Activated naive CD4-positive, alpha-beta T cell treated with anti-CD3 and anti-CD28 coated beads, Interleukin-2, amount 10 ng/mL, durations not matched to agents 7 days and 5 days (primary cell): ENCODE measurements around the gene SNAPC4.
A peak's percentile ranks its signal among the peaks of the same experiment; 100 is the strongest.
"Not testable (repeated sequence)": the region's sequence is repeated elsewhere in the genome, so short reads cannot be mapped to it uniquely, and the experiment has no call there.

ENCODE experiments used
- CTCF ChIA-PET: fragments of 350-600 bp; sonication (Branson Sonifier 250); formaldehyde crosslinking; loops from one replicate; lab custom pipeline; 2021; ENCODE audit warnings: antibody characterized with exemption; lab: Charles Lee
- DNase-seq: peaks from one replicate; pipeline ENCODE4 v3.0.0-alpha.2; 2020
- H3K27ac Mint-ChIP-seq: one replicate; pipeline ENCODE4 v1.8.0; 2021; ENCODE audit warnings: mild to moderate bottlenecking, moderate library complexity, mixed read lengths
- H3K27me3 Mint-ChIP-seq: one replicate; pipeline ENCODE4 v1.8.0; 2021; ENCODE audit warnings: mild to moderate bottlenecking, mixed read lengths
- H3K36me3 Mint-ChIP-seq: one replicate; pipeline ENCODE4 v1.8.0; 2021; ENCODE audit warnings: mixed read lengths
- H3K4me1 Mint-ChIP-seq: one replicate; pipeline ENCODE4 v1.8.0; 2021; ENCODE audit warnings: mixed read lengths
- H3K4me3 Mint-ChIP-seq: one replicate; pipeline ENCODE4 v1.8.0; 2021; ENCODE audit warnings: mild to moderate bottlenecking, moderate library complexity, mixed read lengths
- H3K9me3 Mint-ChIP-seq: one replicate; pipeline ENCODE4 v1.8.0; 2021; ENCODE audit warnings: mixed read lengths

Gene SNAPC4

DNA sequence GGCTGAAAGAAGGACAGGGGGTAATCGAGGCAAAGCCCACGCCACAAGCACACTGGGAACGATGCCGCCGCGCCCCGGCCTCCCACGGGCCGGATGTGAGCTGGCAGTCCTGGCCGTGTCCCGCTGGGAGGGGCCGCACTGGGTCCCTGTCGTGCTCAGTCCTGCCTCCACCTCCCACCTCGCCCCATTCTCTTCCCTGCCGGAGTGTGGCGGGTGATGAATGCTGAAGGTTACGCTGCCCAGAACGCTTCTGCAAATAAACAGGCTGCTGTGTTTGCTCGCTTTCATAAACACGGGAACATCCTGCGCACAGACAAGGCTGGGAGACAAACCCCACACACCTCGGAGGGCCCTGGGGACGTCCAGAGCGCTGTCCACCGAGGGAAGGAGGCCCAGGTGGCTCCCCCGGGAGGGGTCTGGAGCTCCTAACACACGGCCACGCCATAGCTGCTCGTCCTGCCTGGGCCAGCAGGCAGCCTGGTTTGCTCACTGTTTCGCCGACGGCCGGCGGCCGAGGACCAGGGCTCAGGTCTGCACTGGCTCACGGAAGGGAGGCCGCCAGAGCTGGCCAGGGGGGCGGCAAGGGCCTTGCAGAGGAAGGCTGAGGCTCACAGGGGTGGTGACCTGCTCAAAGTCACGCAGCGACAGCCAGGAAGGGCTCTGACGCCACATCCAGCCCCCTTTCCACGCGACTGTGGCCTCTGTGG is 38.8 kb downstream of the SNAPC4 start:
- DNase-seq, result no peak
- Mint-ChIP-seq H3K4me3 (no peak overlapping the region), H3K9me3 (no peaks in the 10 kb centered on the region), H3K4me1 (peaks cover 9% of the 10 kb centered on the region), H3K36me3 (no peaks in the 10 kb centered on the region), H3K27me3 (peaks cover 4% of the 10 kb centered on the region), H3K27ac (no peak overlapping the region)
- CTCF ChIA-PET, result no interaction called here

DNA sequence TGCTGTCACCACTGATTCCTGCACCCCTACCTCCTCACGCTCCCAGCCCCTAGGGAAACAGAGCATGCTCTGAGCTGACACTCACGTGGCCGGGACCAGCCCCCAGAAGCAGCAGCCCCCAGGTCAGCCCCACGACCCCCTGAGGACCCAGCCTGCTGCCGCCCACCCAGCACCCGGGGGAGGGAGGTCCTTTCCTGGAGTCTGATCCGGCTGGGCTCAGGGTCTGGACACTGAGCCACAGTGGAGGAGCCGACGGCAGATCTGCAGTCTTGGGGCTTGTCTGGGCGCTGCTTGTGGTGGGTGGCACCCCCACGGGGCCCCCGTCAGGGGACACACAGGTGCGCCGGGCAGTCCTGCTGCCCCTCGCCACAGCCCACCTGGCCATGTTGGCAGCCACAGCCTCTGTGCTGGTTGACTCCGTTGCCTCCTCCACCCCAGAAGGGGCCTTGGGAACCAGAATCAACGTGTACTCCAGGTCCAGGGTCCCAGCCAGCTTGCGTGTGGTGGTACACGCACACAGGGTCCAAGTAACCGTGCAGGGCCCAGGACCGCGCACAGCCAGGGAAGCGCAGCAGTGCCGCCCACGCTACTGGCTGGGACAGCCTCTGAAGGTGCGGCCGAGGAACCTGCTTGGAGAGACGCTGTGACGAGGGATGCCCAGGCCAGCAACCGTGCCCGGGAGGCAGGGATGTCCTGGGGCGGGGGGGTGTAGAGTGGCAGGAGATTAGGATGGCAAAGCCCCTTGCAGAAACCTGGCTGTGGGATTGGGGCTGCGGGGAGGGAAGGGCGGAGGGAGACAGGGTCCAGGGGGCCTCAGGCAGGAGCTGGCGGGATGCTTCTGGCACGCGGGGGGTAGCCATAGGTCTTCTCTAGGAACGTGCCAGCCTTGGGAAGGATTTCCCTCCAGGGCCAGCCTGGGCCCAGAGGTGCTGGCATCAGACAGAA is 39.9 kb downstream of the SNAPC4 start:
- CTCF ChIA-PET, result no interaction called here
- H3K9me3 Mint-ChIP-seq, result no peaks in the 10 kb centered on the region
- H3K27ac Mint-ChIP-seq, result no peak overlapping the region
- H3K4me1 Mint-ChIP-seq, result peaks cover 9% of the 10 kb centered on the region
- no peaks in the 10 kb centered on the region for H3K36me3 Mint-ChIP-seq
- peaks cover 4% of the 10 kb centered on the region for H3K27me3 Mint-ChIP-seq
- no peak overlapping the region for H3K4me3 Mint-ChIP-seq
- DNase-seq, result no peak

DNA sequence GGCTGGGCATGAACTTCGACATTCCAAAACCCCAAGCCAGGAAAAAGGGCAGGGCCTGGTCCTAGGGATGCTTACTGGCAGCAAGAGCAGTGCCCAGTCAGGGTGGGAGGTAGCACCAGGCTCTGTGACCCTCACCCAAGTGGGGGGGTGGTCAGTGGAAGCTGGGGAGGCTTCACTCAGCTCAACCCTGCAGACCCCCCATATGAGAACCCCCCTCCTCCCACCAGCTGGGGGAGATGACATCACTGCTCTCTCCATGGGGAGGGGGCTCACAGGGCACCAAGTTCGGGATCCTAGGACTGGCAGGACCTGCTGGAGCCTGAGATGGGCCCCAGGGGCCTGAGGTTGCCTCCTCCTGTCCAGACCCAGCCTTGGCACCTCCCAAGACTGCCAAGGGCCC is 41.1 kb downstream of the SNAPC4 start:
- CTCF ChIA-PET, result interaction anchor here (0.5 kb wide), 1 partner anchor 274 kb away, joined by 3 read pairs; no protein-coding TSS in a partner anchor

DNA sequence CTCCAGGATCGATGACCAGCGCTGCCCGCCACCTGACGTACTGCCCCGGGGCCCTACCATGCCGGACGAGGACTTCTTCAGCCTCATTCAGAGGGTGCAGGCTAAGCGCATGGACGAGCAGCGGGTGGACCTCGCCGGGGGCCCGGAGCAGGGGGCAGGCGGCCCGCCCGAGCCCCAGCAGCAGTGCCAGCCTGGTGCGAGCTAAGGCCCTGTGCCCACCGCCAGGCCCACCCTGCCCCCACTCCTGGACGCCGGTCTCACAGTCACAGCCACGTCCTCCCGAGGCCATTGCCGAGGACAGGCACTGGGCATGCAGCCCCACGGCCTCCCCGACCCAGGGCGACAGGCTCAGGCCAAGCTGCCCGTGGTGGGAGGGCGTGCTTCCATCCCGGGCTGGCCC is 42.0 kb downstream of the SNAPC4 start:
- peaks cover 5% of the 10 kb centered on the region for H3K4me1 Mint-ChIP-seq
- no peaks in the 10 kb centered on the region for H3K9me3 Mint-ChIP-seq
- H3K36me3 Mint-ChIP-seq, result no peaks in the 10 kb centered on the region
- no peak overlapping the region for H3K27ac Mint-ChIP-seq
- H3K4me3 Mint-ChIP-seq, result no peak overlapping the region
- no peak for DNase-seq
- CTCF ChIA-PET, result no interaction called here
- H3K27me3 Mint-ChIP-seq, result no peaks in the 10 kb centered on the region

More for the DNA sequence above, 41.1 kb downstream of the SNAPC4 start:
- Mint-ChIP-seq H3K27me3 (no peaks in the 10 kb centered on the region), H3K27ac (no peak overlapping the region), H3K9me3 (no peaks in the 10 kb centered on the region), H3K36me3 (no peaks in the 10 kb centered on the region), H3K4me1 (peaks cover 8% of the 10 kb centered on the region), H3K4me3 (no peak overlapping the region)
- no peak for DNase-seq

DNA sequence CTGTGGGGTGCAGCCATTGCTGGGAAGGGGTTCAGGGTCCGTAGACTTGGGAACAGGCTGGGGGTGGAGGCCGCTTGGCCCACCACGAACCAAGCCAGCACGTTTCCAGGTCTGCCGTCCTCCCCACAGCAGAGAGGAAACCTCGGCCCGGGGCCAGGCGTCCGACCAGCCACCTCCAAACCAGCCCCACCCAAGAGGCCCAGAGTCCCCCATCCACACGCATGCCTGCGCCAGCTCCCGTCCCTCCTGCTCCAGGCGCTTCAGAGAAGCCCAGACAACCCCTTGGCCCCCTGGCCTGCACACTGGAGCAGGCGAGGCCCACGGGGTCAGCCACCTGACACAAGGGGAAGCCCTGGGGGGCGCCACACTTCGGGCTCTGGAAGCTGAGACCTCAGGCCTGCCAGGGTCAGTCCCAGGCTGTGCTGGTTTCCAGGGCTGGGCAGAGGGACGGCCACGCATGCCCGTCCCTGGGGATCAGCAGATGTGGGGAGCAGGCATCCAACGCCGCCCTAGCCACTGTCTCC is 42.7 kb downstream of the SNAPC4 start:
- no peaks in the 10 kb centered on the region for H3K27me3 Mint-ChIP-seq
- H3K9me3 Mint-ChIP-seq, result no peaks in the 10 kb centered on the region
- H3K36me3 Mint-ChIP-seq, result no peaks in the 10 kb centered on the region
- no peak overlapping the region for H3K4me3 Mint-ChIP-seq
- no peak overlapping the region for H3K27ac Mint-ChIP-seq
- CTCF ChIA-PET, result no interaction called here
- H3K4me1 Mint-ChIP-seq, result no peaks in the 10 kb centered on the region
- DNase-seq, result no peak

DNA sequence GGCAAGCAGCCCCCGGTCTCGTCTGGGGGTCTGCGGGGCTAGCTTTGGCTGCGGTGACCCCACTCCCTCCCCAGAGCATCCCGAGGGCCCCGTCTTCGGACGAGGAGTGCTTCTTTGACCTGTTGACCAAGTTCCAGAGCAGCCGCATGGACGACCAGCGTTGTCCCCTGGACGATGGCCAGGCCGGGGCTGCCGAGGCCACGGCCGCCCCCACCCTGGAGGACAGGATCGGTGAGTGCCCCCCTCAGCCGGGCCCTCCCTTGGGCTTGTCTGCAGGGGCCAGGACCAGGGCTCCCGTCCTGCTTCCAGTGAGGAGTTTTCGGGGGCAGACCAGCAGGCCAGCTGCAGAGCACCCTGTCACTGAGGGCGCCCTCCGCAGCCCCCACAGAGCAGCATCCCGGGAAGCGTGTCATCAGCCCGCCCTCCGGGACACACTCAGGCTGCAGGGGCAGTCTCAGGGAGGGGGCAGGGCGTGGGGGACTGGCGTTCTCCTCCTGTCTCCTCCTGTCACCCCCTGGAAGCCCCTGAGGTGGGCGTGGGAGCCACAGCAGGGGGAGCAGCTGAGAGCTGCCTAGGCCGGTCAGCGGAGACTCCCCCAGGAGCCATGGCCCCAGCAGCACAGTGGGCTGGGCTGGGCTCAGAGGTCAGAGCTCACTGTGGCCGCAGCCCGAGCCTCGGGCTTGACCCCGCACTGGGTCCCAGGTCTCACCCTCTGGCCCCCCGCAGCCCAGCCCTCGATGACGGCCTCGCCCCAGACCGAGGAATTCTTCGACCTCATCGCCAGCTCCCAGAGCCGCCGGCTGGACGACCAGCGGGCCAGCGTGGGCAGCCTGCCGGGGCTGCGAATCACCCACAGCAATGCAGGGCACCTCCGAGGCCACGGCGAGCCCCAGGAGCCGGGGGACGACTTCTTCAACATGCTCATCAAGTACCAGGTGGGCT is 44.1 kb downstream of the SNAPC4 start:
- Mint-ChIP-seq H3K27me3 (no peaks in the 10 kb centered on the region), H3K4me1 (no peaks in the 10 kb centered on the region), H3K36me3 (no peaks in the 10 kb centered on the region), H3K4me3 (no peak overlapping the region), H3K27ac (no peak overlapping the region), H3K9me3 (no peaks in the 10 kb centered on the region)
- no peak for DNase-seq
- CTCF ChIA-PET, result no interaction called here

DNA sequence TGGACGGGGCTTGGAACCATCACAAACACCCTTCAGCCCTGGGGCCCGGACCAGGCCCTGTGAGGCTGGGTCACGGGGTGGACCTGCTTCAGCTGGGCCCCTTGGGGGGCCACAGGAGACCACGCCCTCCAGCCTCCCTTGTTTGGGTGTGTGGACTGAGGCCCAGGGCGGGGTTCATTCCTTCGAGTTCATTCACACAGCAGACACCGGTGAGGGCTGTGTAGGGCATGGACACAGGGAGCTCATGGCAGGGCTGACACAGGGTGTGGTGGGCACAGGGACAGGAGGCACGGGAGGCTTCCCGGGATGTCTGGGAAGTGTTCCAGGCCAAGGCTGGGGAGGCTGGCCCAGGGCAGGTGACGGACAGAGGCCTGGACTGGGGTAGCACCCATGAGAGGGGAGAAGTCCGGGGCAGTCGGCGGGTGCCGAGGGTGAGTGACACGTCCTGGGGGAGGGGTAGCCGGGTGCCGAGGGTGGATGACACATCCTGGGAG is 45.3 kb downstream of the SNAPC4 start:
- no peak overlapping the region for H3K27ac Mint-ChIP-seq
- no peaks in the 10 kb centered on the region for H3K27me3 Mint-ChIP-seq
- no peaks in the 10 kb centered on the region for H3K36me3 Mint-ChIP-seq
- no peaks in the 10 kb centered on the region for H3K4me1 Mint-ChIP-seq
- H3K4me3 Mint-ChIP-seq, result no peak overlapping the region
- CTCF ChIA-PET, result interaction anchor here (1.6 kb wide), 1 partner anchor 9 kb away, joined by 5 read pairs; the partner anchor contains the start of gene DNLZ
- no peaks in the 10 kb centered on the region for H3K9me3 Mint-ChIP-seq
- no peak for DNase-seq

DNA sequence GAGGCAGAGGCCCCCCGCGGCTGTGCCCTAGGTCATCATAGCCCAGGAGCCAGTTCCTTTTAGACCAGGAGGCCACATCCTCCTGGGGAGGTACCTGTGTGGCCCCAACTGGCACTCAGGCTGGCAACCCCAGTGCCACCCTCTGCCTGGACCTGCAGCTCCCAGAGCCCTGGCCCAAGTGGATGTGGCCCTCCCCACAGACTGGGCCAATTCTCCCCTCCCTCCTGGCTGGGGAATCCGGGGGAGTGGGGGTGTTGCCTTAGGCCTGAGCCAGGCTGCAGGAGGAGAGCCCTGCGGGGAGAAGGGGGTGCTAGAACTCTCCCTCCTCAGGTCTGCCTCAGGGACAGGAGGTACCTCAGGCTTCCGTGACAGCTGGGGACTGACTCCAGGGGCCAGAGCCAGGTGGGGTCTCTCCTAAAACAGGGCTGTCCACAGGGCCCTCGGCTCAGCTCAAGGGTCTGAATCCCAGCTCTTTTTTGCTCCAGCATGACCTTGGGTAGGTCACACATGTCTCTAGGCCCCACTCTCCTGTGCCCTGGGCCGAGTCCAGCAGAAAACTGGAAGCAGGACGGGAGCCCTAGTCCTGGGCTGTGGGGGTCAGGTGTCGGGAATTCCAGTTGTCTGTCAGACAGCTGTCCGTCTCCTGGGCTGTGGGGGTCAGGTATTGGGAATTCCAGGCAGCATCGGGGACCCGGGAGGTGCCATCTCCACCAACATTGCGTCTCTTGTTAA is 46.0 kb downstream of the SNAPC4 start:
- H3K9me3 Mint-ChIP-seq, result no peaks in the 10 kb centered on the region
- H3K4me3 Mint-ChIP-seq, result no peak overlapping the region
- no peak for DNase-seq
- H3K27me3 Mint-ChIP-seq, result no peaks in the 10 kb centered on the region
- H3K36me3 Mint-ChIP-seq, result no peaks in the 10 kb centered on the region
- CTCF ChIA-PET, result interaction anchor here (1.6 kb wide), 1 partner anchor 10 kb away, joined by 5 read pairs; the partner anchor contains the start of gene DNLZ
- no peaks in the 10 kb centered on the region for H3K4me1 Mint-ChIP-seq
- H3K27ac Mint-ChIP-seq, result no peak overlapping the region

DNA sequence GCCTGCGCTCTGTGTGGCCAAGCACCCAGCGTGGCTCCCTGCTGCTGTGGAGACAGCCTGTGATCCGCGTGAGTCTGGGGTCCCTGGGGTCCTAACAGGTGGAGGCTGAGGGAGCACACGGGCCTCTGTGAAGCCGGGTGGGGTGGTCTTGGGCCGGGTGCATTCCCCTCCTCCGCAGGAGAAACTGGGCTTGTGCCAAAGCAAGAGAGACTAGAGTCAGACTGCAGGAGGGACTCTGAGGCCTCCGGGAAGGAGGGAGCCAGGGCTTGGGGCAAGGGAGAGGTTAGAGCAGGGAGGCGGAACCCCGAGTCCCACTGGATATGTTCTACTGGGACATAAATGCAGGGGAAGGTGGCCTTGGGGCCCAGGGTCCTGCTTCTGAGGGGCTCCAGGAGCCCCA is 46.9 kb downstream of the SNAPC4 start:
- no peak overlapping the region for H3K27ac Mint-ChIP-seq
- DNase-seq, result no peak
- H3K4me3 Mint-ChIP-seq, result no peak overlapping the region
- CTCF ChIA-PET, result no interaction called here
- H3K27me3 Mint-ChIP-seq, result no peaks in the 10 kb centered on the region
- H3K4me1 Mint-ChIP-seq, result no peaks in the 10 kb centered on the region
- H3K9me3 Mint-ChIP-seq, result no peaks in the 10 kb centered on the region
- H3K36me3 Mint-ChIP-seq, result no peaks in the 10 kb centered on the region

DNA sequence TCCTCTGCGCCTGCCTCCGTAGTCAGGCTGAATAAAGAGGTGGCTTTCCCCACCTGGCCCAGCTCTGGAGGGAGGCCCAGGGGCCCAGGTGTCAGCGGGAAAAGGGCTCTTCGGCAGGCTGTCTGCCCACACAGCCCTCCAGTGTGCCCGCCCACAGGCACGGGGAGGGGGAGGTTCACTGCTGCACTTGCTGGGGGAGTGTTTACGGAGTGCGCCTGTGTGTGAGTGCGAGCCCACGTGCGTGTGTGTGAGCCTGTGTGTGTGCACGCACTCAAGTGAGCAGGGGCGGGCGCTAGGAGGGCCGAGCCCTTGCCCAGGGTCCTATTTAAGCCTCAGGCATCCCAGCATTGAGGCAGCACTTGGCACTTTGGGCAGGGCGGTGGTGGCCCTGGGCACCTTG is 47.3 kb downstream of the SNAPC4 start:
- CTCF ChIA-PET, result no interaction called here
- Mint-ChIP-seq H3K9me3 (no peaks in the 10 kb centered on the region), H3K4me3 (no peak overlapping the region), H3K27me3 (no peaks in the 10 kb centered on the region), H3K4me1 (no peaks in the 10 kb centered on the region), H3K27ac (no peak overlapping the region), H3K36me3 (no peaks in the 10 kb centered on the region)
- no peak for DNase-seq

DNA sequence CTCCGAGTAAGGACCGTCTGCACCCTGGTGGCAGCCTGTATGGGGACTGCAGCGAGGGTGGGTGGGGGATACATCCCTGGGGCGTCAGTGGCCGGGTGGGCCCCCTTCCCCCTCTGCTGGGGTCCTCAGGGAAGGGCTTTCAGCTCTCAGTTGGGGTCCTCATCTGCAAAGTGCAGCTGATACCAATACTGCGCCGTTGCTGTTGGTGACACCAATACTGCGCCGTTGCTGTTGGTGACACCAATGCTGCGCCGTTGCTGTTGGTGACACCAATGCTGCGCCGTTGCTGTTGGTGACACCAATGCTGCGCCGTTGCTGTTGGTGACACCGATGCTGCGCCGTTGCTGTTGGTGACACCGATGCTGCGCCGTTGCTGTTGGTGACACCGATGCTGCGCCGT is 48.1 kb downstream of the SNAPC4 start:
- H3K9me3 Mint-ChIP-seq, CTCF ChIA-PET, H3K27me3 Mint-ChIP-seq, H3K4me1 Mint-ChIP-seq, H3K27ac Mint-ChIP-seq, H3K36me3 Mint-ChIP-seq: not testable (repeated sequence)
- DNase-seq, result peak; percentile 43
- H3K4me3 Mint-ChIP-seq, result peak overlapping the region; percentile 44

DNA sequence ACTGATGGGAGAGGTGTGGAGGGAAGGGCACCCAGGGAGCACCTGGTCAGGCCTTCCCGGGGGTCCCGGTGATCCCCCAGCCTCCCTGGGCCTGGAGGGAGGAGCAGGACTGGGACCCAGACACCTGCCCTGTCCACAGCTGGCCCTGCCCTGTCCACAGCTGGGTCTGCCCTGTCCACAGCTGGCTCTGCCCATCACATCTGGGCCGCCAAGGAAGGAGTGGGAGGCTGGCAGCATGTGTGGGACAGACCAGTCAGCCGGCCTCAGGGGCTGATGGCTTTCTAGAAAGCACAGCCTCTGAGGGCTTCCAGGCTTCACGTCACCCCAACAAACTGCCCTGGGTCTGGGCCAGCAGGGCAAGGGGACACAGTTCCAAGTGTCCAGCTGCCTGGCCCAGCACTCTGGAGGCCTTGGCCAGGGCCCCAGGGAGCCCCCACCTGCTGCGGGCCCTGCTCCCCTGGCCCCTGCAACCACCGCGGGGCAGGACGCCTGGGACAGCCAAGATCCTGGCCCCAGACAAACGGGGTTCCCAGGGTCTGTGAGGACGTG is 48.6 kb downstream of the SNAPC4 start:
- no peaks in the 10 kb centered on the region for H3K36me3 Mint-ChIP-seq
- DNase-seq, result no peak
- CTCF ChIA-PET, result no interaction called here
- no peak overlapping the region for H3K4me3 Mint-ChIP-seq
- no peaks in the 10 kb centered on the region for H3K4me1 Mint-ChIP-seq
- no peaks in the 10 kb centered on the region for H3K9me3 Mint-ChIP-seq
- no peak overlapping the region for H3K27ac Mint-ChIP-seq
- no peaks in the 10 kb centered on the region for H3K27me3 Mint-ChIP-seq
